Mesenchymal stem cell (in vitro differentiated cells and primary cell): ENCODE measurements around the gene SEC11A.
"Not testable (repeated sequence)": the region's sequence is repeated elsewhere in the genome, so short reads cannot be mapped to it uniquely, and the experiment has no call there.

Experiments
- DNase-seq: peaks from one replicate; pipeline ENCODE4 v3.0.0-alpha.2; 2013
- H2AFZ ChIP-seq: one replicate; pipeline ENCODE4 v1.6.1; 2013; ENCODE audit warnings: low read depth, mild to moderate bottlenecking, control low read depth, inconsistent platforms, low read length, moderate library complexity
- H2AK5ac ChIP-seq: 2 replicates; pipeline ENCODE4 v1.6.1; 2013; ENCODE audit warnings: low read length, moderate library complexity, mild to moderate bottlenecking, inconsistent platforms; ENCODE audit not compliant: severe bottlenecking
- H2BK120ac ChIP-seq: one replicate; pipeline ENCODE4 v1.6.1; 2013; ENCODE audit warnings: low read depth, mild to moderate bottlenecking, inconsistent platforms, low read length, moderate library complexity
- H2BK12ac ChIP-seq, 2 experiments: one replicate each; pipeline ENCODE4 v1.6.1; 2013; ENCODE audit warnings: inconsistent platforms in 2 of 2, low read length in 2 of 2, mild to moderate bottlenecking in 2 of 2, moderate library complexity in 2 of 2, control low read depth in 1 of 2
- H2BK15ac ChIP-seq: one replicate; pipeline ENCODE4 v1.6.1; 2013; ENCODE audit warnings: mild to moderate bottlenecking, low read depth, inconsistent platforms; ENCODE audit not compliant: poor library complexity, severe bottlenecking
- H2BK5ac ChIP-seq: 2 replicates; pipeline ENCODE4 v1.6.1; 2013; ENCODE audit warnings: low read depth, mild to moderate bottlenecking, low read length, control low read depth, inconsistent platforms; ENCODE audit not compliant: poor library complexity, severe bottlenecking
- H3K14ac ChIP-seq, 2 experiments: one replicate each; pipeline ENCODE4 v1.6.1; 2013; ENCODE audit warnings: inconsistent platforms in 2 of 2, low read length in 2 of 2, control low read depth in 1 of 2, mild to moderate bottlenecking in 1 of 2, moderate library complexity in 1 of 2
- H3K18ac ChIP-seq, 2 experiments: one replicate each; pipeline ENCODE4 v1.6.1; 2013; ENCODE audit warnings: inconsistent platforms in 2 of 2, low read length in 2 of 2, control low read depth in 1 of 2, low read depth in 1 of 2, mild to moderate bottlenecking in 1 of 2
- H3K23ac ChIP-seq, 2 experiments: one replicate each; pipeline ENCODE4 v1.6.1; 2013; ENCODE audit warnings: inconsistent platforms in 2 of 2, low read length in 2 of 2, mild to moderate bottlenecking in 2 of 2, moderate library complexity in 2 of 2, control low read depth in 1 of 2
- H3K27ac ChIP-seq: 2 replicates; pipeline ENCODE4 v1.5.1; 2013; ENCODE audit warnings: mild to moderate bottlenecking, moderate library complexity, low read length, control low read depth, inconsistent platforms; ENCODE audit not compliant: poor library complexity, severe bottlenecking
- H3K27me3 ChIP-seq, 2 experiments: 2 replicates each; pipeline versions ENCODE4 v1.6.1 to v1.7.0; 2013; ENCODE audit warnings: low read length in 2 of 2, mild to moderate bottlenecking in 2 of 2, moderate library complexity in 2 of 2, control low read depth in 1 of 2, inconsistent platforms in 1 of 2; ENCODE audit not compliant: control insufficient read depth in 1 of 2, insufficient read depth in 1 of 2
- H3K36me3 ChIP-seq, 2 experiments: 2 replicates each; pipeline versions ENCODE4 v1.6.1 to v1.7.0; 2013; ENCODE audit warnings: low read length in 2 of 2, control low read depth in 1 of 2, inconsistent platforms in 1 of 2, low read depth in 1 of 2, mild to moderate bottlenecking in 1 of 2; ENCODE audit not compliant: insufficient read depth in 2 of 2, control insufficient read depth in 1 of 2
- H3K4ac ChIP-seq, 2 experiments: one replicate each; pipeline ENCODE4 v1.6.1; 2013; ENCODE audit warnings: inconsistent platforms in 2 of 2, low read length in 2 of 2, mild to moderate bottlenecking in 2 of 2, moderate library complexity in 2 of 2, control low read depth in 1 of 2, low read depth in 1 of 2
- H3K4me1 ChIP-seq: 2 replicates; pipeline ENCODE4 v1.6.1; 2013; ENCODE audit warnings: low read depth, low read length, control low read depth; ENCODE audit not compliant: control insufficient read depth, insufficient read depth
- H3K4me2 ChIP-seq: 2 replicates; pipeline ENCODE4 v1.6.1; 2013; ENCODE audit warnings: low read length, mild to moderate bottlenecking, inconsistent platforms; ENCODE audit not compliant: poor library complexity, severe bottlenecking
- H3K4me3 ChIP-seq, 2 experiments: 2 replicates each; pipeline versions ENCODE4 v1.5.1 to v1.7.0; 2013; ENCODE audit warnings: low read length in 2 of 2, mild to moderate bottlenecking in 2 of 2, control low read depth in 1 of 2, low read depth in 1 of 2; ENCODE audit not compliant: insufficient read depth in 1 of 2
- H3K79me1 ChIP-seq: replicated peaks from 2 replicates; pipeline ENCODE4 v1.6.1; 2013; ENCODE audit warnings: mild to moderate bottlenecking, control low read depth, low read length, inconsistent platforms; ENCODE audit not compliant: poor library complexity, severe bottlenecking
- H3K9ac ChIP-seq: 2 replicates; pipeline ENCODE4 v1.7.0; 2013; ENCODE audit warnings: mild to moderate bottlenecking, low read length, moderate library complexity
- H3K9me3 ChIP-seq: 2 replicates; pipeline ENCODE4 v1.7.0; 2013; ENCODE audit warnings: mild to moderate bottlenecking, low read length; ENCODE audit not compliant: control insufficient read depth
- H4K8ac ChIP-seq: one replicate; pipeline ENCODE4 v1.6.1; 2013; ENCODE audit warnings: inconsistent platforms, mild to moderate bottlenecking, low read length, moderate library complexity
- H4K91ac ChIP-seq: one replicate; pipeline ENCODE4 v1.6.1; 2013; ENCODE audit warnings: mild to moderate bottlenecking, low read length, inconsistent platforms
- WGBS: methylation state at CpG from one replicate; pipeline ENCODE4 v1.1.7; 2013; ENCODE audit warnings: mixed read lengths; 5-methylcytosine and 5-hydroxymethylcytosine counted together

SEC11A gene

DNA sequence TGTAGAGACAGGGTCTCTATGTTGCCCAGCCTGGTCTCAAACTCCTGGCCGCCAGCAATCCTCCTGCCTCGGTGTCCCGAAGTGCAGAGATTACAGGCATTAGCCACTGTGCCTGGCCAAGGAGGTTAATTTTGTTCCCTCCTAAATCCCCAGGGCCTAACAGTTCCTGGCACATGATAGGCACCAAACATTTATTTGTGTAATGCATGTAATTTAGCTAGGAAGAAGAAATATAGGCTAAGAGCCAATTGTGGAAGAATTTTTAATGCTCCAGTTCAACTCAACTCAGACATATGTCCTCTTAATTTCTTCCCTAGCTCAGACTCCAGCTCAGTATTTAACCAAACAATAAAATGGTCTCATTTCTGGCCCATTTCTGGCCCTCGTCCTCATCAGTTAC lies 24.8 kb upstream of the SEC11A start:
- Histone ChIP-seq H3K14ac (no peak overlapping the region), H2BK15ac (no peak overlapping the region), H3K9me3 (no peaks in the 10 kb centered on the region), H3K27me3 (no peaks in the 10 kb centered on the region), H3K9ac (no peak overlapping the region), H2BK120ac (no peak overlapping the region), H3K4me3 (no peak overlapping the region), H2BK12ac (no peak overlapping the region), H3K27ac (no peak overlapping the region), H3K36me3 (peaks cover 0 to 5% of the 10 kb centered on the region in 2 experiments), H2AFZ (no peak overlapping the region), H3K79me1 (no peaks in the 10 kb centered on the region), H3K4me1 (peaks cover under 1% of the 10 kb centered on the region), H3K18ac (no peak overlapping the region), H3K23ac (no peak overlapping the region), H3K4ac (no peak overlapping the region), H3K4me2 (no peak overlapping the region), H2BK5ac (no peak overlapping the region), H4K91ac (no peak overlapping the region), H2AK5ac (no peak overlapping the region), H4K8ac (no peak overlapping the region)
- no peak for DNase-seq
- 92% methylated on average over 4 of the region's 4 CpGs for WGBS

DNA sequence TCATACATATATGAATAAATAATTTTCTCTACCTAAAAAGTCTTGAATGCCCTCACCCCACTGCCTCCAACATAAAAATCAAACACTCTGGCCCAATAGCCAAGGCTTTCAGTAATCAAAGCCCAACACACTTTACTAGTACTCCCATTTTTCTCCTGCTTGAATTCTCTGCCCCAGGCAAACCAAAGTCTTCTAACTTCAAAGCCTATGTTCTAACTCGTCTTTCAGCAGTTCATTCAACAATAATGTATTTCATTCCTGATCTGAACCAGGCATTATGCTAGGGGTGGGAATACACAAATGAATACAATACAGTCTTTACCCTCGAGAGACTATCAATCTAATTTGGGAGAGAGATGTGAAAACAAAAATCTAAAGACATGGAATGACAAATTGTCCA lies 21.1 kb upstream of the SEC11A start:
- no peak overlapping the region for H2BK12ac ChIP-seq
- H3K79me1 ChIP-seq = no peaks in the 10 kb centered on the region
- no peak overlapping the region for H2AFZ ChIP-seq
- H3K9ac ChIP-seq = no peak overlapping the region
- peaks cover 16% of the 10 kb centered on the region for H3K4me1 ChIP-seq
- no CpG with 5 or more reads among the region's 2 CpGs for WGBS
- H2BK120ac ChIP-seq = no peak overlapping the region
- no peak overlapping the region for H4K91ac ChIP-seq
- no peak overlapping the region for H2BK5ac ChIP-seq
- no peaks in the 10 kb centered on the region for H3K27me3 ChIP-seq
- H3K14ac ChIP-seq = no peak overlapping the region
- no peak overlapping the region for H3K23ac ChIP-seq
- H2AK5ac ChIP-seq = no peak overlapping the region
- no peak overlapping the region for H3K4me2 ChIP-seq
- no peak overlapping the region for H2BK15ac ChIP-seq
- no peak overlapping the region for H3K4ac ChIP-seq
- H3K27ac ChIP-seq = no peak overlapping the region
- no peak overlapping the region for H3K18ac ChIP-seq
- H4K8ac ChIP-seq = no peak overlapping the region
- H3K36me3 ChIP-seq = no peaks in the 10 kb centered on the region
- no peak for DNase-seq
- H3K4me3 ChIP-seq = no peak overlapping the region
- no peaks in the 10 kb centered on the region for H3K9me3 ChIP-seq

DNA sequence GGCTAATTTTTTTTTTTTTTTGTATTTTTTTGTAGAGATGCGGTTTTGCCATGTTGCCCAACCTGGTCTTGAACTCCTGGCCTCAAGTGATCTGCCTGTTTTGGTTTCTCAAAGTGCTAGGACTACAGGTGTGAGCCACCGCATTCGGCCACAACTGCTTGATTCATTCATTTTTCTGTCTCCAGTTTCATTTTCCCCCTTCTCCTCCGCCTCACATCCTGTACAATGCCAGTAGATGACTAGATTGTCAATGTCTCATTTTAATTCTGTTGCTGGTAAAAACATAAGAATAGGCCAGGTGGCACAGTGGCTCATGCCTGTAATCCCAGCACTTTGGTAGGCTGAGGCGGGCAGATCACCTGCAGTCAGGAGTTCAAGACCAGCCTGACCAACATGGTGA lies 20.4 kb upstream of the SEC11A start:
- H2AFZ ChIP-seq = no peak overlapping the region
- H3K4me3 ChIP-seq = no peak overlapping the region
- 100% methylated on average over 5 of the region's 5 CpGs for WGBS

DNA sequence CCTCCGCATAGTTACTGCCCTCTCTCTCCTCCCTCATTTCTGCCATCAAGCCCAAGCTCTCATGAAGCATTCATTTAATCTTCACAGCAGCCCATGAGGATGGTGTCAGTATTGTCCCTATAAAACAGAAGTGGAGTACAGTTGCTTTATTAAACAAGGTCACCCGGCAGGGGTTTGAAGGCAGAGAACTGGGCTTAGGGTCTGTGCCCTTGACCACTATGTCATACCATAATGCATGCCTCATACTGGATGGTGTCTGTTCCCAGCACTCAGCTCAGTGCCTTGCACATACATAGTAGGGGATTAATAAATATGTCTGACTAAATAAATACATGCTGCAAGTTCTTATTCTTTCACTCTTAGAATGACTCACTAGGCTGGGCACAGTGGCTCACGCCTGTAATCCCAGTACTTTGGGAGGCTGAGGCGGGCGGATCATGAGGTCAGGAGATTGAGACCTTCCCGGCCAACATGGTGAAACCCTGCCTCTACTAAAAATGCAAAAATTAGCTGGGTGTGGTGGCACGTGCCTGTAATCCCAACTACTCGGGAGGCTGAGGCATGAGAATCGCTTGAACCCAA lies 19.6 kb upstream of the SEC11A start:
- H4K8ac ChIP-seq, H3K14ac ChIP-seq, H3K4me3 ChIP-seq, H3K23ac ChIP-seq, H3K4ac ChIP-seq, H3K9ac ChIP-seq, H2BK120ac ChIP-seq, H2BK5ac ChIP-seq, H4K91ac ChIP-seq, H3K18ac ChIP-seq, H3K36me3 ChIP-seq, H3K79me1 ChIP-seq, H2BK15ac ChIP-seq, H3K9me3 ChIP-seq, H3K27me3 ChIP-seq: not testable (repeated sequence)
- Histone ChIP-seq H3K4me2 (peak overlapping the region; percentile 38), H3K4me1 (peaks cover 16% of the 10 kb centered on the region), H2AK5ac (peak overlapping the region; percentile 44), H2AFZ (peak overlapping the region; percentile 37), H2BK12ac (peak overlapping the region in 1 of 2 experiments; percentile 24), H3K27ac (peak overlapping the region; percentile 90)
- WGBS = 83% methylated on average over 9 of the region's 9 CpGs
- DNase-seq = peak; percentile 60

More for the DNA sequence above, 20.4 kb upstream of the SEC11A start:
- H2BK15ac ChIP-seq = no peak overlapping the region
- DNase-seq = no peak
- H2AK5ac ChIP-seq = no peak overlapping the region
- no peak overlapping the region for H3K18ac ChIP-seq
- H3K4me1 ChIP-seq = peaks cover 16% of the 10 kb centered on the region
- H2BK120ac ChIP-seq = no peak overlapping the region
- H3K4ac ChIP-seq = no peak overlapping the region
- H4K8ac ChIP-seq = no peak overlapping the region
- H2BK12ac ChIP-seq = no peak overlapping the region
- H3K9me3 ChIP-seq = no peaks in the 10 kb centered on the region
- no peak overlapping the region for H3K9ac ChIP-seq
- H3K14ac ChIP-seq = no peak overlapping the region
- H3K27ac ChIP-seq = no peak overlapping the region
- no peak overlapping the region for H4K91ac ChIP-seq
- H3K23ac ChIP-seq = no peak overlapping the region
- no peak overlapping the region for H2BK5ac ChIP-seq
- no peaks in the 10 kb centered on the region for H3K27me3 ChIP-seq
- no peaks in the 10 kb centered on the region for H3K79me1 ChIP-seq
- H3K4me2 ChIP-seq = no peak overlapping the region
- no peaks in the 10 kb centered on the region for H3K36me3 ChIP-seq
